Measurements from ENCODE around the gene PACSIN3. TPM values are rescaled to one million over a fixed set of nuclear protein-coding genes. Genes with fewer than 3 reads are reported as not detected.

Gene PACSIN3
- polyA plus RNA-seq, 1 donor from 2014 or later = not detected

GRCh38 chr11:47160753-47161133 is 25.5 kb downstream of the PACSIN3 start:
- Histone ChIP-seq H3K27me3 (ENCODE audit: insufficient read depth, low read depth, low read length) (no peaks in the 10 kb centered on the region), H3K9me2 (ENCODE audit: insufficient read depth, low read length) (no peaks in the 10 kb centered on the region), H3F3A (ENCODE audit: insufficient read depth, low read length, poor library complexity, severe bottlenecking) (no peaks in the 10 kb centered on the region), H3K79me2 (replicated peaks; ENCODE audit: insufficient read depth, low read length) (no peaks in the 10 kb centered on the region), H3K9ac (ENCODE audit: low read length) (no peak overlapping the region), H3K4me3 (ENCODE audit: low read length) (no peak overlapping the region), H2AFZ (ENCODE audit: low read depth, low read length) (no peak overlapping the region), H4K20me1 (ENCODE audit: insufficient read depth) (no peaks in the 10 kb centered on the region), H3K27ac (ENCODE audit: low read length) (no peak overlapping the region), H3K9me3 (ENCODE audit: low read length) (no peaks in the 10 kb centered on the region), H3K36me3 (ENCODE audit: insufficient read depth, low read length) (no peaks in the 10 kb centered on the region), H3K4me2 (ENCODE audit: low read length) (no peak overlapping the region)
- TF ChIP-seq EZH2 (IDR thresholded peaks at IDR 0.05; ENCODE audit: borderline replicate concordance, insufficient read depth, low read length, poor library complexity, severe bottlenecking) (no peak), SMC3 (conservative IDR thresholded peaks at IDR 0.05; ENCODE audit: poor library complexity) (no peak), MXI1 (conservative IDR thresholded peaks at IDR 0.05; ENCODE audit: poor library complexity, severe bottlenecking) (no peak), EP300 (conservative IDR thresholded peaks at IDR 0.05; ENCODE audit: poor library complexity, severe bottlenecking) (no peak), TAF1 (IDR thresholded peaks at IDR 0.05; ENCODE audit: low read depth) (no peak), CTCF (IDR thresholded peaks at IDR 0.05; ENCODE audit: poor library complexity, severe bottlenecking) (no peak), RAD21 (conservative IDR thresholded peaks at IDR 0.05) (no peak), POLR2AphosphoS5 (IDR thresholded peaks at IDR 0.05) (no peak)
- TF ChIP-seq, protein P1, sequence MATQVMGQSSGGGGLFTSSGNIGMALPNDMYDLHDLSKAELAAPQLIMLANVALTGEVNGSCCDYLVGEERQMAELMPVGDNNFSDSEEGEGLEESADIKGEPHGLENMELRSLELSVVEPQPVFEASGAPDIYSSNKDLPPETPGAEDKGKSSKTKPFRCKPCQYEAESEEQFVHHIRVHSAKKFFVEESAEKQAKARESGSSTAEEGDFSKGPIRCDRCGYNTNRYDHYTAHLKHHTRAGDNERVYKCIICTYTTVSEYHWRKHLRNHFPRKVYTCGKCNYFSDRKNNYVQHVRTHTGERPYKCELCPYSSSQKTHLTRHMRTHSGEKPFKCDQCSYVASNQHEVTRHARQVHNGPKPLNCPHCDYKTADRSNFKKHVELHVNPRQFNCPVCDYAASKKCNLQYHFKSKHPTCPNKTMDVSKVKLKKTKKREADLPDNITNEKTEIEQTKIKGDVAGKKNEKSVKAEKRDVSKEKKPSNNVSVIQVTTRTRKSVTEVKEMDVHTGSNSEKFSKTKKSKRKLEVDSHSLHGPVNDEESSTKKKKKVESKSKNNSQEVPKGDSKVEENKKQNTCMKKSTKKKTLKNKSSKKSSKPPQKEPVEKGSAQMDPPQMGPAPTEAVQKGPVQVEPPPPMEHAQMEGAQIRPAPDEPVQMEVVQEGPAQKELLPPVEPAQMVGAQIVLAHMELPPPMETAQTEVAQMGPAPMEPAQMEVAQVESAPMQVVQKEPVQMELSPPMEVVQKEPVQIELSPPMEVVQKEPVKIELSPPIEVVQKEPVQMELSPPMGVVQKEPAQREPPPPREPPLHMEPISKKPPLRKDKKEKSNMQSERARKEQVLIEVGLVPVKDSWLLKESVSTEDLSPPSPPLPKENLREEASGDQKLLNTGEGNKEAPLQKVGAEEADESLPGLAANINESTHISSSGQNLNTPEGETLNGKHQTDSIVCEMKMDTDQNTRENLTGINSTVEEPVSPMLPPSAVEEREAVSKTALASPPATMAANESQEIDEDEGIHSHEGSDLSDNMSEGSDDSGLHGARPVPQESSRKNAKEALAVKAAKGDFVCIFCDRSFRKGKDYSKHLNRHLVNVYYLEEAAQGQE (IDR thresholded peaks at IDR 0.05; ENCODE audit: borderline replicate concordance) = no peak

- Histone ChIP-seq H3F3A (ENCODE audit: insufficient read depth, low read length, poor library complexity, severe bottlenecking) (no peaks in the 10 kb centered on the region), H3K27me3 (ENCODE audit: insufficient read depth, low read depth, low read length) (no peaks in the 10 kb centered on the region), H3K9ac (ENCODE audit: low read length) (no peak overlapping the region), H4K20me1 (ENCODE audit: insufficient read depth) (no peaks in the 10 kb centered on the region), H3K36me3 (ENCODE audit: insufficient read depth, low read length) (no peaks in the 10 kb centered on the region), H3K9me2 (ENCODE audit: insufficient read depth, low read length) (no peaks in the 10 kb centered on the region), H3K79me2 (replicated peaks; ENCODE audit: insufficient read depth, low read length) (no peaks in the 10 kb centered on the region), H3K27ac (ENCODE audit: low read length) (no peak overlapping the region), H2AFZ (ENCODE audit: low read depth, low read length) (no peak overlapping the region), H3K4me3 (ENCODE audit: low read length) (no peak overlapping the region), H3K9me3 (ENCODE audit: low read length) (no peaks in the 10 kb centered on the region), H3K4me2 (ENCODE audit: low read length) (no peak overlapping the region)
- TF ChIP-seq RAD21 (conservative IDR thresholded peaks at IDR 0.05) (no peak), EP300 (conservative IDR thresholded peaks at IDR 0.05; ENCODE audit: poor library complexity, severe bottlenecking) (no peak), TAF1 (IDR thresholded peaks at IDR 0.05; ENCODE audit: low read depth) (no peak), POLR2AphosphoS5 (IDR thresholded peaks at IDR 0.05) (no peak), CTCF (IDR thresholded peaks at IDR 0.05; ENCODE audit: poor library complexity, severe bottlenecking) (no peak), MXI1 (conservative IDR thresholded peaks at IDR 0.05; ENCODE audit: poor library complexity, severe bottlenecking) (no peak), EZH2 (IDR thresholded peaks at IDR 0.05; ENCODE audit: borderline replicate concordance, insufficient read depth, low read length, poor library complexity, severe bottlenecking) (no peak), SMC3 (conservative IDR thresholded peaks at IDR 0.05; ENCODE audit: poor library complexity) (no peak)
- TF ChIP-seq, protein P1 (IDR thresholded peaks at IDR 0.05; ENCODE audit: borderline replicate concordance) = no peak
Observed at GRCh38 chr11:47158242-47158641, 28.0 kb downstream of the PACSIN3 start.
